ENCODE results near the gene BID.
"Not testable (repeated sequence)": the region's sequence is repeated elsewhere in the genome, so short reads cannot be mapped to it uniquely, and the experiment has no call there.

Gene BID

DNA sequence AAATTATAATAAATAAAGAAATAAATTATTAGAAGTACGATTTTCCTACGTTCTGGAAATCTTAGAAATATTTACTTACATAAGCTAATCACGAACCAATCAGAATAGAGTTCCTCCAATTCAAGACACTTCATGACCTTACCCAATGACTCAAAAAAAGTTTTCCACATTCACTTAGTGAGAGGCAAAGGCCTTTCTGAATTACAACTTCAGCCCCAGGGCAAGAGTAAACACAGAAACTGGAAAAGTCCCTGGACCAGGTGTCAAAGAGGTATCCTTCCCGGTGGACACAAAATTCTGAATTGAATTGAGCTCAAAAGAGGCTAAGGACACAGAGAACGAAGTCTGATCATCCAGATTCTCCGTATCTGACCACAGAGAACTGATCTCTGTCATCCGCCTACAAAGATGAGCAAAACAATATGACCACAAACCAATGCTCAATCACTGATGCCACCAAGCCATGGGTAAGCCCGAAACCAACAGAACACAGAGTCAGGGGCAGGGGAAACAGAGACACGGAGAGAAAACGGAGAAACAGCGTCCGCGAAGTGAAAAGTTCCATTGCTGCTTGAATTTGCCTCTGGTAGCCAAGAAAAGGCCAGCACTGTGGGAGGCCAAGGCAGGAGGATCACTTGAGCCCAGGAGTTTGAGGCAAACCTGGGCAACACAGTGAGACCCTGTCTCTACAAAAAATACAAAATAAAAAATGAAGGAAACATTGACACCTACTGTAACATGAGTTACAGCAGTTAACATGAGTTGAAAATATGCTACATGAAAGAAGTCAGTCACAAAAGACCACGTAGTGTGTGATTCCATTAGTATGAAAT, 6.8 kb downstream of the BID start:
- DNase-seq = no peak

DNA sequence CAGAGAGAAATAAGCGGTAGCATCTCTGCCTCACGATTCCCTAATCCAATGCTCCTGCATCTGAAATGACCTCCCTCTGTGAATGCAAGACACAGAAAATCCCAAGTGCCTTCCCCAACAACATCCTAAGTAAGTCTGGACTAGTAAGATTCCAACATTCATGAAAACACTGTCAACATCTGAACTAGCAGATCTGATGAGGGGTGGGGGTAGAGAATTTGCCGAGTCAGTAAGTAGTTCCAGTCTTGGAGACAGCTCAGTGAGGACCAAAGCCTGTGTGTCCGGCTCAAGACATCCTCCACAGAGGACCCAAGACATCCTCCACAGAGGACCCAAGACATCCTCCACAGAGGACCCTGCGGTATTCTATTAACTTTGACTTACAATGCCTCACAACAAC, 9.4 kb downstream of the BID start:
- not testable (repeated sequence) for DNase-seq

GRCh38 chr22:17764036-17764435, 10.2 kb downstream of the BID start:
- no peak for DNase-seq

GRCh38 chr22:17763442-17763841, 10.8 kb downstream of the BID start:
- not testable (repeated sequence) for DNase-seq

- no peak for DNase-seq
Measured at GRCh38 chr22:17761138-17761488, 13.2 kb downstream of the BID start.

GRCh38 chr22:17754233-17754925, 19.9 kb downstream of the BID start:
- DNase-seq = peak; percentile 19

DNA sequence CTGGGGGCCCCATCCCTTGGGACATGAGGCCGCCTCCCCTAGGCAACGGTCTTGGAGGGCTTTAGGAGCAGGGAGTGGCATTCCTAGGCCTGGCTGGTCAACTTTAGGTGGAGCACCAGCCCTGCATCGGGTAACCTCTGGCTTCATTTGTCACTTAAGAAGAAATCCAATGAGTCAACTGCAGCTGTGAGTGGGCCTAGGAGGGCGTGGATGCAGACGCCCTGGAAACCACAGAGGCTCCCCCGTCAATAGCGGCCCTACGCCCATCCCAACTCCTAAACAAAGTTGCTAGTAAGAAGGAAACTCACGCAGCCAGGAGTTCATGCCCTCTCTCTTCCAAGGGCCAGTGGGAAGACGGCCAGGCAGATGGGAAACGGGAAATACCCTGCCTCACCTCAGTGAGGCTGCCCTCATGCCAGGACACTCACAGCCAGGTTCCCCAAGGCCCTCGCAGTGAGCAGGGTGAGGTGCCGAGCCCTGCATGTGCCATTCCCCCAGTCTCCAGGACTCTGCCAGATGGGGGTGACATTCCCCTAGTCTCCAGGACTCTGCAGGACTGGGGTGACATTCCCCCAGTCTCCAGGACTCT, 20.8 kb downstream of the BID start:
- DNase-seq = no peak

DNA sequence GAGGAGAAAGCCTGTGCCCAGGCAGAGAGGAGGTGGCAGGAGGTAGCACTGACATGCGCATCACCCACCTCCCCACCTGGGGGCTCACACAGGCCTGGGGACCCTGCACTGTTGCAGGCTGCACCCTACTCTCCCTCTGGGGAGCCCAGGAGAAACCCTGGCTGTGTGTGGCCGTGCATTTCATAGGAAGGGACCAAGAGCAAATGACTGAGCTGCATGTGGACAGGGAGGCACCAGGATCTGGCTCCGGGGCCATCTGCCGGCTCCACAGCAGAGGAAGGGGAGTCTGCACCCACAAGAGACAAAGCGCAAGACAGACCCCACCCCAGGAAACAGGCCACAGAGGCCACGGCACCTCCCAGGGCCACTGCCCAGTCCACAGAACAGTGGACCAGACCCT, 22.7 kb downstream of the BID start:
- DNase-seq = no peak

- DNase-seq = no peak
Measured at GRCh38 chr22:17749605-17750395, 24.5 kb downstream of the BID start.

GRCh38 chr22:17748555-17749353, 25.5 kb downstream of the BID start:
- DNase-seq = no peak

DNA sequence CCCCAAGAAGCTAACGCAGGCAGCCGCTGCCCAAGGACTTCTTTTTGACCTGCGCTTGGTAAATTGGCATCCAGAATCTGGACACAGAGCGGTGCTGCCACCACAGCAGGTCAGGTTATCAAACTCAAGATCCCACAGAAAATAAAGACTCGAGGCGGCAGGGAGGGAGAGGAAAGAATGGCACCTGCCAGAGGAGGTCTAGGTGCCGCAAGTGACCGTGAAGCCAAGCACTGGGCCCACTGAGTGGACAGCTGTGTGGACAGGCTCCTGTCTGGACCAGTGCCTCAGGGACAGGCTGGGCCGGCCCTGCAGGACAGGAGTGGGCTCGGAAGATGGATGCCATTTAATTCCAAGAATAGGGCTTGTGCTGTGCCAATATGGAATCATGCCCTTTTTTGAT, 27.4 kb downstream of the BID start:
- no peak for DNase-seq

DNA sequence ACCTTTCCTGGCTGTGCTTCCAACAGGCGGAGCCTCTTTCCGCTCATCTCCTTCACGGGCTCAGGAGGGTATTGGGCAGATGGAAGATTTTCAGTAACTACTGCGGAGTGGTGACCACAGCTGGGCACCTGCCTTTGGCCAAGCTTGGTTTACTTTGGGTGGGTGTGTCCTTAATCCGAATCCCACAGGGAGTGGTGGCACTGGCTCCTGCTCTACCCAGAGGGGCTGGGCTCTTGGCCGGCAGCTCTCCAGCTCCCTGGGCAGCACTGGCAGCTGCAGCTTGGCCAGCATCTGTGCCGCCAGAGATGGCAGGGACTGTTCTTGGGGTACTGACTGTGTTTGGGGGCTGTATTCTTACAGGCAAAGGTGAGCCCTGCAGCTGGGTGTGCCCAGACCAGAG, 29.8 kb downstream of the BID start:
- no peak for DNase-seq

DNA sequence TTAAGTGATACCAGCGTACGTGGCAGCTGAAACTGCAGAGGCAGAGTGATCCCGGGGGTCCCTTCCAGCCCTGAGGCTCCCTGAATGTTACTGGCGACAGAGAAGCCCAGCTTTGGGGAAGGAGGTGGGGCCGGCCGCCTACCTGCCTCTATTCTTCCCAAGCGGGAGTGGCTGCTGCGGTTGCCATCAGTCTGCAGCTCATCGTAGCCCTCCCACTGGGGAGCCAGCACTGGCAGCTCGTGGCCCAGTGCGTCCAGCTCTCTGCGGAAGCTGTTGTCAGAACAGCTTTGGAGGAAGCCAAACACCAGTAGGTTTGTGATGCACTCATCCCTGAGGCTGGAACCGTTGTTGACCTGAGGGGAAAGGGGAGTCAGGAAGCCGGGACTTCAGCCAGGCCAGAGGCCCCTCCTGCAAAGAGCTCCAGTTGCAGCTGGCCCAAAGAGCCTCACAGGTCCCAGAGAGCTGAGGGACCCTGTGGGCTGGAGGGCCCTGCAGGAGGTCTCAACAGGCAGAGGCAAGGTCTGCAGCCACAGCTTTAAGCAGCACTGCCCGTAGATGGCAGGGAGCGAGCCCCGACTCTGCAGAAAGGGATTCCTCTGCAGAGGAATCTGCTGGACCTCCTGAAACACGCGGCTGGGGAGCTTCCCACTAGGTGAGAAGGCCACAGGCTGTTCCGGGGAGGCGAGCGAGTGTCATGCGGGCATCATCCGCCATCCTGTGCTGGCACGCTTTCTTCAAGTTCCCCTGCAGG, 30.4 kb downstream of the BID start:
- DNase-seq = no peak

DNA sequence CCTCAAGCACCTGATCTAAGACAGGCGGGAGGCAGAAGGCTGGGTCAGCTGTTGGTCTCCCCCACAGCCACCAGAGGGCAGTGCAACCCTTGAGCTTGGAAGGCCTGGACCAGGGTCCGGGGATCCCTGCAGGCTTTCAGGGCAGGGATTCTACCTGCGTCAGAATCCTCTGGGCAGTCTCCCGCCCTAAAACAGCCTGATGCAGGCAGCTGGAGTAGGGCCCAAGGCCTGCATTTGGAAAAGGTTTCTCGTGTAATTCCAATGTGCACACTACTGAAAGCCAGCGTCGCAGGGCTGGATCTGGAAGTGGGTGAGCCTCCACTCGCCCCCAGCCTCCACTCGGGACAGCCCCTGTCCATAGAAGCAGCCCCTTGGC, 31.8 kb downstream of the BID start:
- peak; percentile 1 for DNase-seq

GRCh38 chr22:17741866-17742526, 32.3 kb downstream of the BID start:
- DNase-seq = no peak

GRCh38 chr22:17739196-17739975, 34.9 kb downstream of the BID start:
- DNase-seq = no peak

DNA sequence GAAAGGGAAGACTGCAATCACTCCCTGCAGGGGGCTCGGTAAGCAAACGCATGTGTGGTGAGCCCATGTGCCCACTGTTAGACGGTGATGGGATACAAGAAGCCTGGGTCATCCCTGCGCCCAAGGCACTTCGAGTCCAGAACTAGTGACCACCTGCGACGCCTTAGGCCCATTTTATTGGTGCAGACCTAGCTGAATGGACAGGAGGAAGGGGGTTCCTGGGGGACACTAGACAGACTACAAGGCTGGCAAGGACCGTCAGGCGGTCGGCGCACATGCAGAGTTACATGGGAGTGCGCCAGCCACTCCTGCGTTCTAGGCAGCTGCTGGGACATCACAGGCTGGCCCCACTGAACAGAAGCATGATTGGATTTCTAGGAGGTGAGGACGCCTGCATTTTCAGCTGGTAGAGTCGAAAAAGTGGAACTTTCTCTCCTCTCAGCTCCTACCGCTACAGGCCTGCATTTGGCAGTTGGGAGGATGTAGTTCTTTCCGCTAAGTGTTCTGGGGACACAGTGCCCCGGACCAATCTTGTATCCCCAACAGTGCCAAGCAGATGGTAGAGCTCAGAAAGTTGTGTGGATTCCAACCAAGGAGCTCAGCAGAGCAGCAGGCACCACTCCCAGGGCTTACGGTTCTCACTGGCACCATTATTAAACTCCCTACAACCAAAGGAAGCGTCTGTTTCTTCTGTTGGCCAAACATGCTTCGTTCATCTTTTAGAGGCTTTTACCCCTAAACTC, 35.7 kb downstream of the BID start:
- no peak for DNase-seq

- no peak for DNase-seq
Measured at GRCh38 chr22:17734187-17734586, 40.1 kb downstream of the BID start.

DNA sequence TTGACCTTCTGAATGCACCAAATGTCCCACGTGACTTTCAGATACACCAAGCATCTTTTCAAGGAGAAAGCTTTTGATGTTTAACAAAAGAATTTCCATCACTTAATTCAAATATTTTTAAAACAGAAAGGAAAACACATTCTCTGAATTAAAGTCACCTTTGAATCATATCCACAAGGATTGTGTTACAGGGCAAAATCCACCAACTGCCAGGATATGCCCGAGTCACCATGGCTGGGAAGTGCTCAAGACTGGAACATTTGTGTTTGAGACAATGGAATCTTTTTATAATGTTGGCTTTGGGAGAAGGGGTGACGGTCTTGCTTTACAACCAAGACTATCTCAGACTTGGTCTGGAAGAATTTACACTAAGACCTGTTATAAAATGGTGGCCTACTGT, 40.8 kb downstream of the BID start:
- DNase-seq = no peak
